NCI-H2081 (cell line): ENCODE measurements around the gene TXK.

Source experiments
- DNase-seq, 2 experiments: peaks; one replicate each; lab custom pipeline; 2025; lab: John Stamatoyannopoulos, UW

TXK gene

DNA sequence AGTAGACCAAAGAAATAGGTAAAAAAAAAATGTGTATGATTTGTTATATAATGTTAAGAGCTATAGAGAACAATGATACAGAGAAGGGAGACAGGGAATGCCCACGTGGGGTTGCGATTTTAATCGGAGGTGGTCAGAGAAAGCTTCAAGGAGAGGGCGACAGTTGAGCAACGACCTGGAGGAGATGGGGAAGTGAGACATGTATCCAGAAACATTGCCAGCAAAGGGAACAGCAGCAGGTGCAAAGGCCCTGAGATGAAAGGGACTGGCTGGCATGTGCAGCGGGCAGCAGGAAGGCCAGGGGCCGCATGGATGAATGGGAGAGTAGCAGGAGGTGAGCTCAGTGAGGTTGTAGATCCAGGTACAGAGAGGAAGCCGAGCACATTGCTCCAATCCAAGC, 84.6 kb downstream of the TXK start:
- DNase-seq, result no peak

- no peak for DNase-seq
Observed at GRCh38 chr4:48047896-48048295, 86.2 kb downstream of the TXK start.

DNA sequence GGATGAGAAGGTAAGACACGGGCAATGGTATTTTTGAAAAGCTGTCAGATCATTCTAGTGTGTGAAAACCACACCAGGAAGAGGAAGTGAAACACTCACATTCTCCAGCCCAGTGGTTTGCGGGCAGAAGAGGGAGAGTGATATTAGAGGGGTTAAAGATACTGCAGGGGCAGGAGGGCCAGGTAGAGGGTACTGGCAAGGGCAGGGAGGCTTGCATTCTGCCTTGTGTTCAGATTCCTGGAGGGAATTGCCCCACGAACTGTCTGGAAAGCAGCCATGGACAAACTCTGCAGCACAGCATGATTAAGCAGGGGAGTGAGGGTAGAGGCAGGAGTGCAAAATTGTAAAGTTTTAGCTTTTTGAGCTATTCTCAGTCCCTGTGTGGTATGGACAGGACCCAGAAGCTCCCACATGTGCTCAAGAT, 86.6 kb downstream of the TXK start:
- DNase-seq, result no peak

GRCh38 chr4:48046059-48046458, 88.0 kb downstream of the TXK start:
- DNase-seq, result no peak

GRCh38 chr4:48044298-48044697, 89.8 kb downstream of the TXK start:
- DNase-seq, result no peak

DNA sequence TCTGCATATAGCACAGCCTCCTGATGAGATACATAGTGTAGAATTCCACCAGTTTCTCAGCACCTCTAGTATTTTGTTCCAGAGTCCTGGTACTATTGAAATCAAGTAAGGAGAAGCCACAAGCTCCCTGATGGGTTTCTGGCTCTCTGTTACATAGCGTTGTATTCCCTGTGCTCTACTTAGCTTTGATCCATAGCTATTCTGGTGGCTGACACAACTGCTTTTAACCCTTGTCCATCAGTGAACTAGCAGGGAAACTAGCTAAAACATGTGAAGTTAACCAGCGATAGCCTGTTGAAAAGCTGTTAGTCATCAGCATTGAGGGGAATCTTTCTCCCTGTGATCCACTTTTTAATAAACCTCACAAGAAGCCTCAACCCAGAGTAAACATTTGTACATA, 90.5 kb downstream of the TXK start:
- no peak for DNase-seq

DNA sequence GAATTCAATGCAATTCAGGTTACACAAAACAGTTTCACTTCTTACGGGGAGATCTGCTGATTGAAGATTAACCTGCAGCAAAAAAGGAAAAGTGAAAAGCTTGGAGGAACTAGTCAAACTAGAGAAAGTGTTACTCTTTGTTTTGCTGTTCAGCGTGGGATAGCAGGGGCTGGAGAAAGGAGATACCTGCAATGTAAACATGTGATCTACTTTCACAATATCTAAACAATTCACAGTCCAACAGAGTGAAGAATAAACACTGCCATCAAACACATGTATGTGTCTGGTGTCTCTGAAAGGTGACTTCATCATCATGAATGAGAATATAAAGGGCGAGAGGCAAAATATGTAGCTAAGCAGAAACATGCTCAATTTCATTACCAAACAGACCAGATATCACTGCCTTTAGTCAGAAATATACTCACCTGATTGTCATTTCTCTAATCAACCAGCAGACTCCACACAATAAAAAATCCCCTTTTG, 91.0 kb downstream of the TXK start:
- no peak for DNase-seq

DNA sequence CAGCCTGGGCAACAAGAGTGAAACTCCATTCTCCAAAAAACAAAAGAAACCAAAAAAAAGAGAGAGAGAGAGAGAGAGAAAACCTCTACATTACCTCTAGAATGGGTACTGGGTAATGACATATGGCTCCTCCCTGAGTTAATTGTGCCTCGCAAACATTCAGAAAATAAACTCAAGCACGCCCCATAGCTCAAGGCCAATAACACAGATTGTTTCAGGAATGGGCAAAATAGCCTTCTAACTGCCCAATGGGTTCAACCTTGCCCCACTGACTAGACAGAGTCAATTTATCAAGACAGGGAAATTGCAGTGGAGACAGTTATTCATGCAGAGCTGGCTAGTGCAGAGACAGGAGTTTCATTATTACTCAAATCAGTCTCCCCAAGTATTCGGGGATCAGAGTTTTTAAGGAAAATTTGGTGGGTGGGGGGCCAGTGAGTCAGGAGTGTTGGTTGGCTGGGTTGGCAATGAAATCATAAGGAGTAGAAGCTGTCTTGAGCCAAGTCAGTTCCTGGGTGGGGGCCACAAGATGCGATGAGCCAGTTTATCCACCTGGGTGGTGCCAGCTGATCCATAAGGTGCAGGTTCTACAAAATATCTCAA, 92.4 kb downstream of the TXK start:
- no peak for DNase-seq

GRCh38 chr4:48039561-48039960, 94.5 kb downstream of the TXK start:
- DNase-seq, result no peak

DNA sequence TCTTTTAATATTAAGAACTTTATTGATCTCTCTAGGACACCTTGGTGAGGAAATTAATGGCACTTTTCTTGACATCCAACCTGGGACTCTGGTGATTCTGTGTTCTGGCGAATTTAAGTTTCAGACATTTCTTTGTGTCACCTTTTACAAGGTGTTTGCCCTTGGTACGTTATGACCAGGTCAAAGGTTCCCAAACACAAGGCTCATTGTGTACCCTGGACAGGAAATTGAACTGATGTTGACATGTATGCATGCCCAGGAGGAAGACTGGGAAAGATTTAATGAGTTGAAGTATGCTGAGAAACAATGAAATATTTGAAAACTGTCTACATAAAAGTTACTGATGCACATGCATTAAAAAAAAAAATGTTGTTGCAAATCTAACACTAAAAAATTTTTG, 95.4 kb downstream of the TXK start:
- DNase-seq, result no peak

GRCh38 chr4:48037117-48037462, 97.0 kb downstream of the TXK start:
- DNase-seq, result no peak

GRCh38 chr4:48035952-48036351, 98.1 kb downstream of the TXK start:
- DNase-seq, result no peak

DNA sequence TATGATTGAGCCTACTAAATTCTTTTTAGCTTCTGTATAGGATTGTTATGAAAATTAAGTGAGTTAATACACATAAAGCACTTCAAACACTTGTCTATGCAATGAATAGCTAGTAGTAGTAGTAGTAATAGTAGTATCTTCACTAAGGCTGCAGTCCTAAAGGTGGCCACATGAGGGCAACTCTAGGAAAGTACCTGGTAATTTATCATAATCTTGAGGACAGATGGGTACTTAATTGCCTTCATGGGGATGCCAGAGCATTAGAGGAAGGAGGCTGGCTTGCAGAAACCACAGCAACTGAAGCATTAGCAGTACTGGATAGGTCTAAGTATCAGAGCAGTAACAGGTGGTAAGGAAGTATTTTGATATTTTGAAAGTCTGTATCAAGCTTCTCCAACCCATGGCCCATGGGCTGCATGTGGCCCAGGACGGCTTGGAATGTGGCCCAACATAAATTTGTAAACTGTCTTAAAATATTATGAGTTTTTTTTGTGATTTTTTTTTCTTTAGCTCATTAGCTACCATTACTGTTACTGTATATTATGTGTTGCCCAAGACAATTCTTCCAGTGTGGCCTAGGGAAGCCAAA, 100.1 kb downstream of the TXK start:
- DNase-seq, result peak; percentile 16 to 48

DNA sequence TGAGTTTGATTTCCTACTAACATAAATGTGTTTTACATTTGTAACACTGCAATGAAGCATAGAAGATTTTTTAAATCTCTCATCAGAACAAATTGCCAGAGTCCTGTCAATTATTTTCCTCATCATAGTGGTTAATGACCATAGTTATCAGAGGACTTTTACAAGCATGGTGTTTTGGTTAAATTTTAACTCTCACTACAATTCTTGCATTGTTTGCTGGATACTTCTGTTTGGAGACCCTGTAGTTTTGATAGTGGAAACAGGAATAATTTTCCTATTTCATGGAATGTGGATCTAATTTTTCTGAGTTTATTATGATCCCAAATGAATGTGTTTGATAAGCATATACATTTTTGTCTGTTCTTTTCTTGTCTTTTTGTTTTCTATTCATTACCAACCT, 100.6 kb downstream of the TXK start:
- DNase-seq, result no peak

DNA sequence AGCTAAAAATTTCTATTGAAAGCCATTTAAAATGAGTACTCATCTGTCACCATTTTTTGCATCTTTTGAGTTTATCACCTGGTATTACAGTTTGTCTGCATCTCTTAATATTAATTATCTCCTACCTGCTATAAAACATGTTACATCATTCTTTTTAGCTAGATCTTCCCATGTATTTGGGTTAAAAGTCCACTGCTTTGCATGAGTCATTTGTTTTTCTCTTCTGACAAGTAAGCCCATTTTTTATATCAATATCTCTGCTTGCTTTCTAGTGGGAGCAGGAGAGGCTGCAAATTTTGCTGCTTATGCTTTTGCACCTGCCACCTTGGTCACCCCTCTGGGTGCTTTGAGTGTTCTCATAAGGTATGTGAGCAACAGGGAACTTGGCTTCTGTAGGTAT, 101.3 kb downstream of the TXK start:
- DNase-seq, result no peak

GRCh38 chr4:48031802-48032525, 102.1 kb downstream of the TXK start:
- DNase-seq, result no peak

DNA sequence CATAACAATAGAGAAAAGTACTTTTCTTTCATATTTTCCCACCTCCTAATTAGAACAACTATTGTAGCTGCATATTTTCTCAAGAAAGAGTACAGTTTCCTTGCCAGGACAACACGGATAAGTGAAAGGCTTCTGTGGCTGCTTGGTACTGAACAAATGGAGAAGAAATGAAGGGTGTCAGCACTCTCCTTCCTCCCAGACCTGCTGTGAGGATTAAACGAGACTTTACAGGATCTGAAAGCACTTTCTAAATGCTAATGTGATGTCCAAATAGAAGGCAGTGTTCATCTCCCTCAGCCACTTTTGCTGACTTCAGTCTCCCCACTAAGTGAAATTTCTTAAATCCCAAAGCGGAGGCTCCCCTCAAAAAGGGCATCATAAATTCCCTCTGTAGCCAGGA, 103.6 kb downstream of the TXK start:
- no peak for DNase-seq

DNA sequence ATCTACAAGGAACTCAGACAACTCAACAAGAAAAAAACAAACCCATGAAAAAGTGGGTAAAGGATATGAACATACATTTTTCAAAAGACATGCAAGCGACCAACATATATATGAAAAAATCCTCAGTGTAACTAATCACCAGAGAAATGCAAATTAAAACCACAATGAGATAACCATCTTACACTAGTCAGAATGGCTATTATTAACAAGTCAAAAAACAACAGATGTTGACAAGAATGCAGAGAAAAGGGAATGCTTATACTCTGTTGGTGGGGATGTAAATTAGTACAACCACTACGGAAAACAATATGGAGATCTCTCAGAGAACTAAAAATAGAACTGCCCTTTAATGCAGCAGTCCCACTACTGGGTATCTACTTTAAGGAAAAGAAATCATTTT, 105.4 kb downstream of the TXK start:
- DNase-seq, result no peak

GRCh38 chr4:48027653-48028052, 106.4 kb downstream of the TXK start:
- DNase-seq, result no peak

DNA sequence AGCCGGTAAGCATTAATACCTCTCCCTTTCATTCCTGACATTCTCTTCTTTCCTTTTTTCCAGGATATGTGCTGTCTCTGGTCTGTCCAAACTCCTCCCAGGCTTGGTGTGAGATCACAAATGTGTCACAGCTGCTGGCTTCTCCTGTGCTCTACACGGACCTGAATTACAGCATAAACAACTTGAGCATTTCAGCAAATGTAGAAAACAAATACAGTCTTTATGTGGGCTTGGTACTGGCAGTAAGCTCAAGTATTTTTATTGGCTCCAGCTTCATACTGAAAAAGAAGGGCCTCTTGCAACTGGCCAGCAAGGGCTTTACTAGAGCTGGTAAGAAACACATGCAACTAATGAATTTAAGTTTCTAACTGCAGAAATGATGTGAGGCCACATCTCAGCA, 109.0 kb downstream of the TXK start:
- DNase-seq, result no peak

DNA sequence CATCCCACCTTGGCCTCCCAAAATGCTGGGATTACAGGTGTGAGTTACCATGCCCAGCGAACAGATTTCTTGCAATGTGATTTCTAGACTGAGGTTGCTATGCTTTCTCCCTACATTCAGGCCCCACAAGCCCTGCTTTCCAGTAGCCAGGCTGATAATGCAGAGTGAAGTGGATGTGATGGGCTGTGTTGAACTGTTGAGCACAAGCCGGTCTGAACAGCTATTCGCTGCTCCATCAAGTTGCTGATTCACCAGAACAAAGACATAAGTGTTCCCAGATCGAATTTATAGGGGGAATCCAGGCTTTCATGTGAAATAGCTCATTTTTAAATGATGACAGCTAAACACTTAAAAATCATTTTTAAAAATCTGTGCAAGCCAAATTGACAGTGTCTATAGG, 109.5 kb downstream of the TXK start:
- no peak for DNase-seq

- no peak for DNase-seq
Observed at GRCh38 chr4:48022192-48022799, 111.8 kb downstream of the TXK start.

- DNase-seq, result no peak
Observed at GRCh38 chr4:48021100-48021499, 113.0 kb downstream of the TXK start.
